Kidney (tissue), 14 donors: ENCODE measurements around the gene SIGMAR1. TPM values are rescaled to one million over a fixed set of nuclear protein-coding genes. Genes with fewer than 3 reads are reported as not detected.
A peak's percentile ranks its signal among the peaks of the same experiment; 100 is the strongest.

Experiments used
- DNase-seq, 5 donors: peaks; one replicate each; pipeline ENCODE4 v3.0.0-alpha.2; 2013 to 2020
- FAIRE-seq: peaks from 2 replicates; lab custom pipeline; 2012; peaks lifted over from hg19 to GRCh38; lab: Jason Lieb, UNC
- H3K27ac ChIP-seq, 2 donors: one replicate each; pipeline ENCODE4 v1.7.0; 2013; ENCODE audit warnings: low read depth in 2 of 2, low read length in 2 of 2, inconsistent platforms in 1 of 2
- H3K27me3 ChIP-seq: one replicate; pipeline ENCODE4 v1.7.1; 2013; ENCODE audit warnings: low read length, inconsistent platforms; ENCODE audit not compliant: control insufficient read depth, insufficient read depth
- H3K36me3 ChIP-seq, 3 donors: one replicate each; pipeline versions ENCODE4 v1.7.0 to v1.7.1; 2013; ENCODE audit warnings: low read length in 3 of 3, control low read depth in 1 of 3, inconsistent platforms in 1 of 3; ENCODE audit not compliant: insufficient read depth in 3 of 3, control insufficient read depth in 2 of 3
- H3K4me1 ChIP-seq, 3 donors: one replicate each; pipeline versions ENCODE4 v1.7.0 to v1.7.1; 2013; ENCODE audit warnings: low read length in 3 of 3, inconsistent platforms in 1 of 3, low read depth in 1 of 3; ENCODE audit not compliant: control insufficient read depth in 2 of 3, insufficient read depth in 2 of 3
- H3K4me3 ChIP-seq, 3 donors: one replicate each; pipeline versions ENCODE4 v1.7.0 to v1.8.1; 2013; ENCODE audit warnings: low read length in 3 of 3, control low read depth in 1 of 3, inconsistent platforms in 1 of 3
- H3K9ac ChIP-seq, 3 donors: one replicate each; pipeline versions ENCODE4 v1.7.0 to v1.7.1; 2013; ENCODE audit warnings: low read length in 3 of 3, control low read depth in 1 of 3, inconsistent platforms in 1 of 3
- H3K9me3 ChIP-seq, 3 donors: one replicate each; pipeline versions ENCODE4 v1.7.0 to v1.7.1; 2013; ENCODE audit warnings: low read length in 3 of 3, control low read depth in 1 of 3, inconsistent platforms in 1 of 3; ENCODE audit not compliant: control insufficient read depth in 2 of 3, insufficient read depth in 1 of 3
- CTCF ChIP-seq: IDR thresholded peaks from 3 replicates; pipeline ENCODE4 v1.5.1; 2012; ENCODE audit warnings: mild to moderate bottlenecking, moderate library complexity, borderline replicate concordance; ENCODE audit not compliant: insufficient read depth; ENCODE audit errors: extremely low read depth
- intact Hi-C: fragments of 100-400 bp; cut with DNase I; formaldehyde crosslinking; loops from one replicate; pipeline ENCODE4 v1.11.1; 2022
- polyA plus RNA-seq: library from polyadenylated mRNA; stranded (reverse); fragments of 350-450 nt; fragmentation: Illumina TruSeq; extraction: RNeasy Lipid Tissue Mini Kit (QIAGEN cat#74804); gene quantifications from one replicate; pipeline ENCODE4 v1.2.3, GENCODE V29; 2014; ENCODE audit warnings: low read depth, low replicate concordance; ENCODE audit not compliant: insufficient read depth
- total RNA-seq: library from RNA; stranded (reverse); fragmentation: NEBNext Ultra II Directional; extraction: Animal tissue kit (Norgen Biotek cat#: 25700); gene quantifications from one replicate; pipeline ENCODE4 v1.2.1, GENCODE V29; 2021
- donor health status: control.
- donor health status: control.
- donor health status: control.
- donor health status: control.
- donor health status: control.
- donor health status: DM: yes; HTN: yes; CAD: no.
- donor health status: Normal renal cell carcinoma (clear cell type).

SIGMAR1 gene
- total and polyA plus RNA-seq, 2 donors from 2014 or later = 40.6 to 43.3 TPM

- H3K36me3 ChIP-seq = peaks cover 2 to 7% (median 2%) of the 10 kb centered on the region in 3 donors
- H3K4me3 ChIP-seq = peak overlapping the region; percentile 80 to 88 (median 85)
- no peak for TF ChIP-seq CTCF
- H3K4me1 ChIP-seq = peaks cover 0 to 21% (median 2%) of the 10 kb centered on the region in 3 donors
- no peaks in the 10 kb centered on the region for H3K9me3 ChIP-seq
- DNase-seq (no peak), FAIRE-seq (no peak)
- peak overlapping the region; percentile 74 to 87 for H3K27ac ChIP-seq
- intact Hi-C loops = no loop called here
- H3K27me3 ChIP-seq = no peaks in the 10 kb centered on the region
- peak overlapping the region; percentile 78 to 90 (median 78) for H3K9ac ChIP-seq
These were observed 505 bp upstream of the SIGMAR1 start for GRCh38 chr9:34638138-34638445.

GRCh38 chr9:34636791-34637355 is 714 bp downstream of the SIGMAR1 start:
- no peak for DNase-seq
- no peaks in the 10 kb centered on the region for H3K27me3 ChIP-seq
- intact Hi-C loops = no loop called here
- no peaks in the 10 kb centered on the region for H3K9me3 ChIP-seq
- H3K4me1 ChIP-seq = peaks cover 0 to 21% (median 2%) of the 10 kb centered on the region in 3 donors
- no peak for FAIRE-seq
- peak overlapping the region; percentile 10 to 89 (median 55) for H3K9ac ChIP-seq
- peak overlapping the region in 1 of 2 donors; percentile 60 for H3K27ac ChIP-seq
- H3K4me3 ChIP-seq = peak overlapping the region; percentile 44 to 88 (median 73)
- TF ChIP-seq CTCF = no peak
- H3K36me3 ChIP-seq = peaks cover 2 to 7% (median 2%) of the 10 kb centered on the region in 3 donors

GRCh38 chr9:34635556-34635955 is 2.0 kb downstream of the SIGMAR1 start:
- DNase-seq = no peak
- Histone ChIP-seq H3K27ac (no peak overlapping the region), H3K9me3 (no peaks in the 10 kb centered on the region), H3K9ac (no peak overlapping the region), H3K4me3 (no peak overlapping the region), H3K4me1 (peaks cover 0 to 21% (median 2%) of the 10 kb centered on the region in 3 donors), H3K27me3 (peaks cover 2% of the 10 kb centered on the region), H3K36me3 (peaks cover 2 to 7% (median 2%) of the 10 kb centered on the region in 3 donors)
- intact Hi-C loops = no loop called here
- no peak for FAIRE-seq
- TF ChIP-seq CTCF = no peak
